ENCODE results near the gene ADM.

Gene ADM

DNA sequence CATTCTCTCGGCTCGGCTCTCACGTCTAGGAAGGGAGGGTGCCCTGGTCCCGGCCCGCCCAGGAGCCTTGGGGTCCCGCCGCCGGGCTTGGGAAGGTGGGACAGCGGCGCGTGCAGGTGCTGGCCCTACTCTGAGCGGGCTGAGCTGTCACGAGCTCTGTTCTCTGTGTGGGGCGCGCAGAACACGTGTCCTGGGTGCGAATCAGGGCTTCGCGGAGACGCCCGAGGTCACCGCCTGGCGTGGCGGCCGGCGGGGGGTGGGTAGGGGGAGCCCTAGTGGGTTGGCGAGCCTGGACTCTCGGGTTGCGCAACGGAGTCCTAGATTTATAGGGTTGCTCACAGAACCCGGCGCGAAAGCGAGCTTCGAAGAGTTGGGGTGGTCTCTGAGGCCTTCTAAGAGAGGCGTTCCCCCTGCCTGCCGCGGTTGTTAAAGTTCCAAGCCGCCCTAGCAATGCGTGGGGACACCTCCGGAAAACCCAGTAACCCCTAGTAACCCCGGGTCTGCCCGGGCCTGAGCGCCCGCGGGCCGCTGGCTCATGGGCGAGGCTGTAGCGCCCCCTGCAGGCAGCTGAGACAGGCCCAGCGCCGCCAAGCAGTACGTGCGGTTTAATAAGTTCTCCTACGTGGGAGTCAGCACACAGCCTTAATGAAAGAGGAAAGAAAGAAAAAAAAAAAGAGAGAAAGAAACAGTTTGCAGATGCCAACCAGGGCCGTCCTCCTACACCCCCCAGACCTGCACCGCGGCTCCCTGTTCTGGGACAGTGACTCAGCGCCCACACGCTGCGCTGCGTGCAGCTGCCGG is 2.7 kb downstream of the ADM start:
- H3K4me3 ChIP-seq (ENCODE audit: low read depth, low read length): peak overlapping the region; percentile 95
- DNase-seq (ENCODE audit: low read depth): peak; percentile 91

DNA sequence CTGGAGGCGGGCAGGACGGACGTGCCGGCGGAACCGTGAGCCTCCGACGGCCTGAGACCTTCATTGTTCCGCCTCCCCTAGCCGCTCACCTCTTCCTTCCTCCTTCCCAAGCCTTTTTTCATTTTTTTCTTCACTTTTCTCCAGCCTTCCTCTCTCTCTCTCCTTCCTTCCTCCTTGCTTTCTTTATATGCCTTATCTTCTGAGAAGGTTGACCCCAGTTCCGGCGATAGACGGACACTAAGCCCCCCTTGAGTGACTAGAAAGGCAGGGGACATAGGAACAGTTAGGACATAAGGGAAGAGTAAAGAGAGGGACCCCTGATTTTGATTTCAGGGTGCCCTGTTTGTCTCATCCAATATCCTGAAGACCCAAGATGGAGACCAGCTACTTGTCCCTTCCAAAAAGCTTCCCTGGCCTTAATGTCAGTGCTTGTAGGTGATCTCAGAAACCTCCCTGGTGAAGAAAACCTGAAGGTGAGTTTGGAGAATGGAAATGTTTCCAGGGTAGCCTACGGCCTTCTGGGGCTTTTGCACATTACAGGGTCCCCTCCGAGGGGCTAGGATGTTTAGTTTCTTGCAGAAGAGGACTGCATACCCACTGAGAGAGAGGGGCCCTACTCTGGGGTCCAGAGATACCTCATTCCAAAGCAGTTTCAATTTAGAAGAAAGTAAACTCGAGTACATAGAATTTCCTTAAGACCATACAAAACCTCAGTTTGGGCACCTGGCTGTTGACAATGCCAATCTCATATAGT is 3.5 kb downstream of the ADM start:
- no peak for DNase-seq (ENCODE audit: low read depth)
- H3K4me3 ChIP-seq (ENCODE audit: low read depth, low read length): peak overlapping the region; percentile 95

DNA sequence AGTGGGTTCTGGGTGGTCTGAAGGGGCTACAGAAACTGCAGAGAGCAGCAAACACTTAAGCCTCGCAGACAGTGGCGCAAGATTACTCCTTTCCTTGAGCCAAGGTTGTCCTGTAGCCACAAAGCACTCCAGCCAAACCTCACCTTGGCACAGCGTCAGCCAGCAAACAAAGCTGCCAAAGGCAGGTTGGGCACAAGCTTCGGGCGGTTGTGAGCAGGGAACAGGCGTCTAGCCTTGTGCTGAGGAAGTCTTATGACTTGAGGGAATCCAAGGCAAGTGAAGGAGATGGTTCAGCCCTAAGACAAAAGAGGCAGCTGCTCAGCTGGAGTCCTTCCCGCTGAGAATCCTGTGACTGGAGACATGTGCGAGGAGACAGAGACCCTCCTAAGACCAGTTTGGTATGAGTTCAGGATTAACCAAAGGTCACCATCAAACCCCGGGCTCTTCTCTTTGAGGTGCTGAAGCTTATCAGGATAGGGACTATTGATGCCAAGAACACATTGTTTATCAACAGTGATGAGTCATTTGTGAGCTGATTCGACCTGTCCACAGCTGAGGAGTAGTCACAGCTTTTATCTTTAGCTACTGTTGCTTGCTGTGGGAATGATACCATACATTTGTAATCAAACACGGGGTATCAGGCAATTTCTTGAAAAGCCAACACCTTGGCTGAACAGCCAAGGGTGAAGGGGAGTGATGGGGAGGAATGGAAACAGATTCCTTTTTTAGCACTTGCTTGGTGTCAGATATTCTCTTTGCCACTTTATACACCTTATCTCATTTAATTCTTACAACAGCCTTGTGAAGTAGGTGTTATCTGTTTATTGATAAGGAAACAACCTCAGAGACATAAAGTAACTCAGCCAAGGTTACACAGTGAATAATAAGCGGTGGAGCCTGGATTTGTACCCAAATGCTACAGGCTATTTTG is 4.6 kb downstream of the ADM start:
- DNase-seq (ENCODE audit: low read depth): no peak
- H3K4me3 ChIP-seq (ENCODE audit: low read depth, low read length): no peak overlapping the region

DNA sequence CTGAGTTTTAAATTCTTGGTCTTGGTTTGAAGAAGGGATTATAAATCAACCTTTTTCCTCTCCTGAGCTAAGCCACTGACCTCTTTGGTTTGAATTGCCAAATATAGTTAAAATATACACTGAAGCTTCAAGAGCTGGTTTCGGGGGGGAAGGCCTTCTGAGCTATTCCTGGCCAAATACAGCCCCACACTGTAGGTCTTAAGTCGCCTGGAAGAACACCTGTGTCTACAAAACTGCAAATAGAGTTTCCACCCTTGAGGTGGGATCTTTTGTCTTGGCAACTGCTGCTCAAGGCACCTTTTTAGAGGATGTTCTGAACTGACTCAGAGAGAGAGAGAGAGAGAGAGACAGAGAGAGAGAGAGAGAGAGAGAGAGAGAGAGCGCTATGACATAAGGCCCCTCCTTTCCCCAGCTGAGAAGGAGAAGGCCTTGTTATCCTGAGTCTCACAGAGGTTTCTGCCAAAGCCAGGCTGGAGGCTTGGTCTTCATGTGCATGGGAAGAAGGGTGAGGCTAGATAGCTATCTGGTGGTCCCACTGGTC is 5.5 kb downstream of the ADM start:
- no peak overlapping the region for H3K4me3 ChIP-seq (ENCODE audit: low read depth, low read length)
- DNase-seq (ENCODE audit: low read depth): no peak

DNA sequence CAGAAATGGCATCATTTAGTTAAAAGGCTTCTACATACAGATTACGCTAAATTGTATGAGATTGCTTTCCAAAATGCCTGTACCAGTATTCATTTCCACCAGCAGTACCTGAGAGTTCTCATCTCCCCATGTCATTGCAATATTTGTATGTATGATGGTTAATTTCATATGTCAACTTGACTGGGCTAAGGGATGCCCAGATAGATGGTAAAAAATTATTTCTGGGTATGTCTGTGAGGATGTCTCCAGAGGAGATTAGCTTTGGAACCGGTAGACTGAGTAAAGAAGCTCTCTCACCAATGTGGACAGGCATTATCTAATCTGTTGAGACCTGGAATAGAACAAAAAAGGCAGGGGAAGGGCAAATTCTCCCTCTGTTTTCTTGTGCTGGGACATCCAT is 6.9 kb downstream of the ADM start:
- no peak overlapping the region for H3K4me3 ChIP-seq (ENCODE audit: low read depth, low read length)
- DNase-seq (ENCODE audit: low read depth): no peak

DNA sequence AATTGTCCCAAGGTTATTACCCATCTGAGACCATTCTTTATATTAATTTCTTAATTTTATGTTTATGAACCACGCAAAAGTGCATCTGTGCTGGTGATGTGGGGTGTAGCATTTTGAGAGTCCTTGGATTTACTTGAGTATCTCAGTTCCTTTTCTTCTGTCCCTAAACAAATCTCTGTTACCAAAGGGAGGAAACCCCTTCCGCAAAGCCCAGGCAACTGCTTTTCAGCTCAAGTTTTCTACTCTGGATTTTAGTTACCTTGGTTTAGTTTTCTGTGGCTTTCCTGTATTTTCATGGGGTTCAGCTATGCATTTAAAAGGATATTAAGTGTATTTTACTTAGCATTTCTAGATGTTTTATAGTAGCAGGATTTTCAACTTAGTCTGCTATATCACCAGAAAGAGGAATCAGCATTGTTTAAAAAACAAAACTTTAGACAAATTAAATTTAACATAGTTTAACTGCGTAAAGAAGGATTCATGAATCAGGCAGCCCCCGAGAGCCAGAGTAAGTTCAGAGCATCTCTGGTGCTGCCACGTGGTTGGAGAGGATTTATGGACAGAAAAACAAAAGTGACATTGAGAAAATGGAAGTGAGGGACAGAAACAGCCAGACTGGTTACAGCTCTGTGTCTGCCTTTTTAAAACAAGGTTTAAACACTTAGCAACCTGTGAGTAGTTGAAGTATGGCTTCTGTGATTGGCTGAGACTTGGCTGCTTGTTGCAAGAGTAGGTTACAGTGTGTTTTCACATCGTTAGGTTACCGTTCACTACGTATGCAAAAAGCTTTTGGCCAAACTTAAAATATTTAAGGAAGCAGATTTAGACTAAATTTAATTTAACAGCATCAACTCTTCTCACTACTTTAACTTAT is 9.6 kb downstream of the ADM start:
- no peak for DNase-seq (ENCODE audit: low read depth)
- no peak overlapping the region for H3K4me3 ChIP-seq (ENCODE audit: low read depth, low read length)

DNA sequence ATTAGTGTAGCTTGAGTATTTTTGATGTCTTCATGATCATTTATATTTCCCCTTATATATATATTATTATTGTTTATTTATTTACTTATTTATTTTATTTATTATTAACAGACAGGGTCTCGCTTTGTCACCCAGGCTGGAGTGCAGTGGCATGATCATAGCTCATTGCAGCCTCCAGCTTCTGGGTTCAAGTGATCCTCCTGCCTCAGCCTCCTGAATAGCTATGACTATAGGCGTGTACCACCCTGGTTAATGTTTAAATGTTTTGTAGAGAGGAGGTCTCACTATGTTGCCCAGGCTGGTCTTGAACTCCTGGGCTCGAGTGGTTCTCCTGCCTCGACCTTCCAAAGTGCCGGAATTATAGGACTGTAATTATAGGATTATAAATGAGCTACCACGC is 10.2 kb downstream of the ADM start:
- no peak overlapping the region for H3K4me3 ChIP-seq (ENCODE audit: low read depth, low read length)
- DNase-seq (ENCODE audit: low read depth): no peak

DNA sequence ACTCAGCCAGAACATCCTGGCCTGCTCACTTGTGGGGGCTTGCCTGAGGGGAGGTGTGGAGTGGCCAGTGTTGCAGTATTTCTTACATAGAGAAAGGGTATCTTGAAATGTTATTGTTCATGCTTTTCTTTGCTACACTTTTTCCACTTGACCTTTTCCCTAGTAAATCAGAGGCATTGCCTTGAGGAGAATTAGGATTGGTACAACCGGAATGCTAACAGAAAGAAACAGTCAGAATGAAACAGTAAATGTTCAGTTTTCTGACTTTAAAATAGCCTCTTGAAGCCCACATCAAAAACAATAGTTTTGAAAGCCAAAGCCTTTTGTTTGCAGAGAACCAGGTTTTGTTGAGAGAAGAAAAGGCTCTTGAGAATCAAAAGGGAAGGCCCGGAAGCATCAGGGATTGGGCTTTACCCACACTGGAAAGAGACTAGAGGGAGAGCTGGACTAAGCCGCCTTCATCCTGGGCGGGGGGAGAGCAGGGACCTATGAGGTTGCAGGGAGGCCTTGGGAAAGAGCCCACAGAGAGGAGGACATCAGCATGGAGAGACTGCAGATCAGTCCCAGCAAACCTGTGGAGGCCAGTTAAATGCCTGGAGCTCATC is 12.4 kb downstream of the ADM start:
- no peak for DNase-seq (ENCODE audit: low read depth)
- no peak overlapping the region for H3K4me3 ChIP-seq (ENCODE audit: low read depth, low read length)

DNA sequence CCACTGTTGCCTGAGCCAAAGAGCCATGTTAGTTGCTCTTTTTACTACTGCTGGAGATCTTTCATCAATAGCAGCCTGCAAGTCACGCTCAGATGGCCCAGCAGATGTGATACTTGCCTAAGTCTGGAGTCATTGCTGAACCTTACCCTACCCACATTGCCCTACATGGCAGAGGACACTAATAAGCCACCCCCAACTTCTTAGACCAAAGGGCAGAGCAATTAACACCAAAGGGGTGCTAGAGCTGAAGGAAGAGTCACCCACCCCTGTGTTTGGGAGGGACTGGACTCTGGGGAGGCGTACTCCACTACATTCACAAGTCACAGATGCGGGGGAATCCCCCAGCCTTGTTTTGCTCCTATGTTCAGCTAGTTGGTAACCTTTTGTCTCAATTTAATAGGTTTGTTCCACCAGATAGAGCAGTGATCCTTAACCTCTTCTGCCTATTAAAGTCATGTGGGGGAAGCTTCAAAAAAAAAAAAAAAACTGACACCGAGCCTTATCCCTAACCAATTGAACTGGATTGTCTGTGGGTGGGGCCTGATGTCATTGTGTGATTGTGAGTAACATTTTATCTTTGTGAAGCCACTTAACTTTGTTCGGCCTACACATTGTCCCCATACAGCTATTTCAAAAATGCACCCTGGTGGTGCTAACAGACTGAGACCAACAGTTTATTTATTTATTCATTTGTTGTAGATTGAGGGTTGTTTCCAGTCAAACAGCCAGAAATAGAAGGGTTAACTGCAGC is 13.1 kb downstream of the ADM start:
- no peak overlapping the region for H3K4me3 ChIP-seq (ENCODE audit: low read depth, low read length)
- DNase-seq (ENCODE audit: low read depth): no peak

DNA sequence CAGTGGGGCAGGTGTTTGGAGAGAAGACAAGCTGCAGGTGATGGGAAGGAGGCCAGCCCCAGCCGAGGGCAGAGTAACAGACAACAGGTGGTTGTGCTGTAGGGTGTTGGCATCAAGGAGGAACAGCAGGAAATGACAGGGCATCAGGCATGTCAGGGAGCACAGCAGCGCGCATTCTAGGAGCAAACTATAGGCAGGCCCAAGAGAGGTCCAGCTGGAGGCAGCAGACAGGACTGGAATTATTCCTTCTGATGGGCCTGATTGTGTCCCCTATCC is 13.6 kb downstream of the ADM start:
- H3K4me3 ChIP-seq (ENCODE audit: low read depth, low read length): no peak overlapping the region
- DNase-seq (ENCODE audit: low read depth): no peak

DNA sequence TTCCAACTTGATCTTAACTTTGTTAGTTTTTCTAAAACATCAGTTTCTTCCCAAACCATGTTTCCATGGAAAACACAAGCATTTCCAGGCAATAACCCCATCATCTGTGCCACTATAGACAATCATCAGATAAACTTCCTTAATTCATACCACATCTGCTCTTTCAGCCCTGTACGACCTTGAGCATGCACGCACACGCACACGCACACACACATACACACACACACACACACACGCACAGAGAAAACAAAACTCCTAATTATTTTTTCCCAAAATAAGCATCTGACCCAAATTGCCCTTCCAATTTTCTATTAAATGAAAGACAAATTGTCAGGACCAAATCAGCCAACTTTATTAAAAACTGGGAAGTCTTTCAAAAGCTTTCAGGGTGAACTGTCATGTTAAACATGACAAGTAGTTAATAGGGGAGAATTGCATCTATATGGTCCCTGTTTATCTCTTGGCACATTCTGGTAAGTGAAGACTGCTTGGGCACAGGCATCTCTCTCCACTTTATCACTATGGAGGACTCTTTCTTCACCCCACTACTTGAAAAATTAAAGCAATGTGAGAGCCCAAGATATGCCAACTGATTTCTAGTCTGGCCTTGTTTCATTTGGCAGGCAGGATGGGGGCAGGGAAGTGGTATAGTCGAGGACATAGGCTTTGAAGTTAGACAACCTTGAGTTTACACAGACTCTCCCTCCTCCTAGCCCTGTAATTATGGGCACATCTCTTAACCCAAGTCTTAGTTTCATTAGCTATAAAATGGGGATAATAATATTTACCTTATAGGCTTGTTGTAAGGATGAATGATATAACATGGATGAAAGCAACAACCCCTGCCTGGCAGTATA is 15.1 kb downstream of the ADM start:
- DNase-seq (ENCODE audit: low read depth): no peak
- no peak overlapping the region for H3K4me3 ChIP-seq (ENCODE audit: low read depth, low read length)

DNA sequence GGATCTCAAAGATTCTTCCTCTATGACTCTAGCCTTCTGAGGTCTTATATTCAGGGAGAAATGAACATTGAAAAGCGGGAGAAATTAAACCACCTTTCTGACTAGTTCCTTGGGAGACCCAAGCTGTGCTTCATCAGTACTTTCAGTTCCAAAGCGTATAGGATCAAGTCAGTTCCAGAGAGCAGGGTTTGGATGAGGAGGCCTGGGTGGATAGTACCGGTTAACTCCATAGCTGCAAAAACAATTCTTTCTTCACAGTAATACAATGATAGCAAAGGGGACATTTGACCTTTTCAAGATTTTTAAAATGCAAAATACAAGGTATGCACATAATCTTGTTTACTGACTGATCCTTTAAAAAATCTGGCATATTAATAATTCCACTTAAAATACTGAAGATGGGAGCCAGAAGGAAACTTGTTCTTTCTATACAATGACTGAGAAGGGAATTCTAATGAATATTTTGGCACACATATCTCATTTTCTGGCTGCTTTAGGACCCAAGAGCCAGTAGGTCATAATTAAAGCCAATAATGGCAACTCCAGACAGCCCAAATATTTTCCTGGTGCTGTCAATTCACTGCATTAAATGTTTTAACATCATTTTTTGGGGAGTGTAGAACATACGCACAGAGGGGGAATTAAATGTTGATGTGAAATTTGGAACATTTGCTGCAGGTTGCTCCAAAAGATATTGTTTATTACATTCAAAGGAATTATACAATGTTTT is 16.0 kb downstream of the ADM start:
- DNase-seq (ENCODE audit: low read depth): no peak
- no peak overlapping the region for H3K4me3 ChIP-seq (ENCODE audit: low read depth, low read length)

DNA sequence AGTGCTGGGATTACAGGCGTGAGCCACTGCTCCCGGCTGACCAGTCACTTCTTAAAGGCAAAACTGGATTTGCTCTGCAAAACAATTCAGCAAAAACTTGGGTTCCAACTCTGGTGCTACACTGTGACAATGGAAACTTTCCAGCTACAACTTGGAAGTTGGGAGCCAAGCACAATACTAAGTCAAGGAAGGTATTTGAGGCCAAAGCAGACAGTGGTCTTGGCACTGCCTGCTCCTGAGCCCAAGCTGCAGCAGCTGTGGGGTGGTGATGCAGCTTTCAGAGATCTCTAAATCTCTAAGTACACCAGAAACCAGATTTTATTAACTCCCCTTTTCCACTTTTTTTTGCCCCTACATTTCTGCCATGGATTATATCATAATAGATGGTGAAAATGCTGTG is 17.5 kb downstream of the ADM start:
- no peak for DNase-seq (ENCODE audit: low read depth)
- H3K4me3 ChIP-seq (ENCODE audit: low read depth, low read length): no peak overlapping the region

DNA sequence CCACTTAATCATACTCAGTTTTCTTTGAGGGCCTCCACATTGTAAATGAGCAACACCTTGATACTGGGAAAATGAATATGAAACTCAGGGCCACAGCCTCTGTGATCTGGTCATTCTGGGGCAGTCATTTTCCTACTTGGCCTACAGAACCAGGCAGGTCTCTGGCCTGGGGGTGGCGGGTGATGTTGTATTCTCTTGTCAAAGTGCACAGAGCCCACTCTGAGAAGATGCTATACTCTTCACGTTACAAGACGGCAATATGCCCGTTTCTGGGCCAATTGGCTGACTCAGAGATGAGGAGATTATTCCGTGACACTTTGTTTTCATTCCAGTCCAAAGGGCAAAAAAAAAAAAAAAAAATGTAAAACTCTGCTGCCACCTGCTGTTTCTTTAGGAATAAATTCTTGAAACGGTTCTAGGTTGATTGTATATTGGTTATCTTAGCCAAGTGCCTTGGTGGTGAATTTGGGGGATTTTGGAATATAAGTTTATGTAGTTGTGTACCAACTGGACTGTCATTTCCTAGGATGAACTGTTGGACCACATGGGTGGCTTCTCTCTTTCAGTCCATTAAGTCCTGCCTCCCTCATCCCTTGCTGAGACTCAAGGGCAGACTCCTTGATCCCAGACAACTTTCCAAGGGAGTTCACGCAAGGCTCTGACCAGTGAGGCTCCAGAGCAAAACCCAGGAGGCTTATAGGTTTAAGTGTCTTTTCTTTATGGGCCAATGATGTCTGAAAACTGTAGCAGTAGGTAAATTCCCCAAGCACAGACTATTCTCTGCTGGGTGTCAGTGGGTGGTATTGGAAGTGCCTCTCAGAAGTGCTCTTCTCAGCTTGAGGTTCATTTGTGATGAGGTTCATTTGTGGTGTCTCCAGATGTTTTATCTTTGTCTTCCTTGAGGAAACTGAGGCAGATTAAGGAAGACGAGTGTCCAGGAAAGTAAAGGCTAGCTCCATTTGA is 18.2 kb downstream of the ADM start:
- DNase-seq (ENCODE audit: low read depth): peak; percentile 72
- no peak overlapping the region for H3K4me3 ChIP-seq (ENCODE audit: low read depth, low read length)

DNA sequence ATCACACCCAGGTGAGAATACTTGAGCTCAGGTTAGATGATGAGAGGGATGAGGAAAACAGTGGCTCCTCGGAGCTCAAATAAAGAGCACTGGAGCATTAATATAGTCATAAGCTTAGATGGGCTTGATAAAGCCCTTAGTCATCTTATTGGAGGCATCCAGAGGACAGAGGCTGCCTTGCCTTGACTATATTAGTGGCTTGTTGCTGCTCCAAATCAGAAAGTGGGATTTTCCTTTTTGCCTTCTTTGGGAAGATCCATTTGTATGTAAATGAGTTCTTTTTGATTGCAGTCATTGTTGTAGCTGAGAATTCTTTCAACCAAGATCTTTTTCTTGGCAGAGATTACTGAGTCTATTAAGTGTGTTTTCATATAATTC is 18.9 kb downstream of the ADM start:
- H3K4me3 ChIP-seq (ENCODE audit: low read depth, low read length): no peak overlapping the region
- DNase-seq (ENCODE audit: low read depth): no peak

DNA sequence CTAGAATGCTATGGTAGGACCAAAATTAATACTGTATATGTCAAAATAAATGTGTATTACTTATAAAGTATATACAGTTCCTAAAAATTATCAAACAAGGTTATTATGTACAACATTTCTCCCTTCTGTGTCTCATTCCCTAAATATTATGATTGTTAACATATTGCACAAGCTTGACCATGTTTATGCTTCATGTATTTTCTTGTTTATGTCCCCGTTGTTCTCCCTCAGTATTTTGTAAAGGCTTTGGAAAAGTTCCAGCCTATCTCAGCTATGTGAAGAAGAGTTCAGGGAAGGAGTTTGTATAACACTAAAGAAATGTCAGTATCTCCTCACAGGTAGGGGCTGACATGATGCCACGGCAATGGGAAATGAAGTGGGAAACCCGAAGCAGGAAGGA is 19.6 kb downstream of the ADM start:
- H3K4me3 ChIP-seq (ENCODE audit: low read depth, low read length): no peak overlapping the region
- DNase-seq (ENCODE audit: low read depth): no peak

All from skeletal muscle cell (primary cell).